Keratinocyte (primary cell): ENCODE results near the gene SNAPC4.

Source experiments
- CTCF ChIP-seq, 3 experiments: IDR thresholded peaks in 1 of 3; conservative IDR thresholded peaks in 1 of 3; optimal IDR thresholded peaks in 1 of 3; 2 replicates in 2 of 3; 3 replicates in 1 of 3; pipeline versions ENCODE3 to v1.5.1; 2011; ENCODE audit warnings: low read length in 3 of 3, mild to moderate bottlenecking in 3 of 3, moderate library complexity in 2 of 3, control low read depth in 1 of 3, inconsistent platforms in 1 of 3; ENCODE audit not compliant: insufficient read depth in 2 of 3; ENCODE audit errors: extremely low read depth in 1 of 3
- EZH2 ChIP-seq: IDR thresholded peaks from one replicate; pipeline ENCODE4 v1.6.1; 2012; ENCODE audit warnings: inconsistent platforms, mild to moderate bottlenecking, low read length, moderate library complexity

GRCh38 chr9:136363949-136364748, 35.8 kb downstream of the SNAPC4 start:
- no peak for TF ChIP-seq CTCF (optimal IDR thresholded peaks at IDR 0.05 in 1 of 3, IDR thresholded peaks at IDR 0.05 in 1 of 3, conservative IDR thresholded peaks at IDR 0.05 in 1 of 3; ENCODE audit: extremely low read depth in 1 of 3, insufficient read depth in 2 of 3, low read length in 3 of 3)
- TF ChIP-seq EZH2, result no peak
